LNCaP clone FGC (cell line): Measurements from ENCODE around the gene YPEL2.
A peak's percentile ranks its signal among the peaks of the same experiment; 100 is the strongest.

ENCODE experiments used
- DNase-seq: peaks from one replicate; pipeline ENCODE4 v3.0.0-alpha.2; 2011; ENCODE audit warnings: low read depth
- H3K4me3 ChIP-seq: 2 replicates; pipeline ENCODE4 v1.5.1; 2011; ENCODE audit warnings: mild to moderate bottlenecking, low read depth, low read length, control low read depth
- CTCF ChIP-seq: IDR thresholded peaks from 2 replicates; pipeline ENCODE4 v1.5.1; 2012; ENCODE audit warnings: mild to moderate bottlenecking; ENCODE audit not compliant: control insufficient read depth, insufficient read depth; ENCODE audit errors: extremely low read depth

The YPEL2 gene

GRCh38 chr17:59330053-59330942 is 1.2 kb upstream of the YPEL2 start:
- peak; percentile 62 for DNase-seq
- peak overlapping the region; percentile 84 for H3K4me3 ChIP-seq

GRCh38 chr17:59331929-59332748 is 684 bp downstream of the YPEL2 start:
- TF ChIP-seq CTCF, result 0 out of 2 replicates have a peak, but pooled peaks have one; percentile 1
- peak overlapping the region; percentile 84 for H3K4me3 ChIP-seq
- DNase-seq, result no peak

More at GRCh38 chr17:59330053-59330942, 1.2 kb upstream of the YPEL2 start:
- no peak for TF ChIP-seq CTCF

GRCh38 chr17:59332749-59333377 is 1.4 kb downstream of the YPEL2 start:
- no peak for DNase-seq
- peak overlapping the region; percentile 84 for H3K4me3 ChIP-seq
- no peak for TF ChIP-seq CTCF

GRCh38 chr17:59333836-59334235 is 2.4 kb downstream of the YPEL2 start:
- H3K4me3 ChIP-seq, result no peak overlapping the region
- DNase-seq, result no peak
- TF ChIP-seq CTCF, result no peak

GRCh38 chr17:59335685-59336084 is 4.2 kb downstream of the YPEL2 start:
- no peak overlapping the region for H3K4me3 ChIP-seq
- no peak for DNase-seq
- TF ChIP-seq CTCF, result no peak

- TF ChIP-seq CTCF, result no peak
- H3K4me3 ChIP-seq, result no peak overlapping the region
- DNase-seq, result no peak
Measured at GRCh38 chr17:59337741-59338299, 6.4 kb downstream of the YPEL2 start.
